Coronary artery (tissue), 2 donors: ENCODE data around the gene ANO9.
"Not testable (repeated sequence)": the region's sequence is repeated elsewhere in the genome, so short reads cannot be mapped to it uniquely, and the experiment has no call there.

Source experiments
- DNase-seq: peaks from one replicate; pipeline ENCODE4 v3.0.0-alpha.2; 2017; ENCODE audit warnings: low spot score
- H3K27ac ChIP-seq, 2 donors: fragments of 200-600 bp; sonication (generic); one replicate each; pipeline ENCODE4 v1.5.1; 2016 to 2019
- H3K4me3 ChIP-seq: fragments of 200-600 bp; sonication (generic); 2 replicates; pipeline ENCODE4 v1.5.1; 2016; ENCODE audit warnings: mild to moderate bottlenecking, moderate library complexity
- TF ChIP-seq, protein P1 (sequence below): fragments of 200-600 bp; sonication (generic); IDR thresholded peaks from one replicate; pipeline ENCODE4 v1.5.1; 2019; ENCODE audit warnings: antibody characterized with exemption

ANO9 gene

GRCh38 chr11:432501-433100 is 9.2 kb downstream of the ANO9 start:
- Histone ChIP-seq H3K27ac (no peak overlapping the region), H3K4me3 (no peak overlapping the region)
- DNase-seq = no peak
- TF ChIP-seq, protein P1, sequence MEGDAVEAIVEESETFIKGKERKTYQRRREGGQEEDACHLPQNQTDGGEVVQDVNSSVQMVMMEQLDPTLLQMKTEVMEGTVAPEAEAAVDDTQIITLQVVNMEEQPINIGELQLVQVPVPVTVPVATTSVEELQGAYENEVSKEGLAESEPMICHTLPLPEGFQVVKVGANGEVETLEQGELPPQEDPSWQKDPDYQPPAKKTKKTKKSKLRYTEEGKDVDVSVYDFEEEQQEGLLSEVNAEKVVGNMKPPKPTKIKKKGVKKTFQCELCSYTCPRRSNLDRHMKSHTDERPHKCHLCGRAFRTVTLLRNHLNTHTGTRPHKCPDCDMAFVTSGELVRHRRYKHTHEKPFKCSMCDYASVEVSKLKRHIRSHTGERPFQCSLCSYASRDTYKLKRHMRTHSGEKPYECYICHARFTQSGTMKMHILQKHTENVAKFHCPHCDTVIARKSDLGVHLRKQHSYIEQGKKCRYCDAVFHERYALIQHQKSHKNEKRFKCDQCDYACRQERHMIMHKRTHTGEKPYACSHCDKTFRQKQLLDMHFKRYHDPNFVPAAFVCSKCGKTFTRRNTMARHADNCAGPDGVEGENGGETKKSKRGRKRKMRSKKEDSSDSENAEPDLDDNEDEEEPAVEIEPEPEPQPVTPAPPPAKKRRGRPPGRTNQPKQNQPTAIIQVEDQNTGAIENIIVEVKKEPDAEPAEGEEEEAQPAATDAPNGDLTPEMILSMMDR = no peak

DNA sequence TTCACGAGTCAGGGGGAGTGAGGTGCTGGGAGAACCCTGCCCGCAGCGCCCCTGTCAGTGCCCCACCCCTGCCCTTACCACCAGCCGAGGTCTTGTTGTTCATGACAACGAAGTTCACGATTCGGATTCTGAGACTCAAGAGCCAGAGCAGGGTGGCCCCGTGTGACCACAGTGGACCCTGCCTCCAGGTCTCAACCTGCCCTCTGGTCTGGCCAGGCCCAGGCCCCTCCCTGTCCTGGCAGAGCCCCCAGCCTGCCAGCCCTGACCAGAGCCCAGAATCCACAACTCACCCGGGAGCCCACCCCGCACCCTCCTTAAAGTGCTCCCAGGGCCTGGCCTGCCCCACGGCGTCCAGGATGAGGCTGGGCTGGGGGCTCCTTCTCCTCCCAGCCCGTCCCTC is 9.9 kb downstream of the ANO9 start:
- H3K4me3 ChIP-seq = no peak overlapping the region
- TF ChIP-seq, protein P1 = no peak
- DNase-seq = no peak
- no peak overlapping the region for H3K27ac ChIP-seq

DNA sequence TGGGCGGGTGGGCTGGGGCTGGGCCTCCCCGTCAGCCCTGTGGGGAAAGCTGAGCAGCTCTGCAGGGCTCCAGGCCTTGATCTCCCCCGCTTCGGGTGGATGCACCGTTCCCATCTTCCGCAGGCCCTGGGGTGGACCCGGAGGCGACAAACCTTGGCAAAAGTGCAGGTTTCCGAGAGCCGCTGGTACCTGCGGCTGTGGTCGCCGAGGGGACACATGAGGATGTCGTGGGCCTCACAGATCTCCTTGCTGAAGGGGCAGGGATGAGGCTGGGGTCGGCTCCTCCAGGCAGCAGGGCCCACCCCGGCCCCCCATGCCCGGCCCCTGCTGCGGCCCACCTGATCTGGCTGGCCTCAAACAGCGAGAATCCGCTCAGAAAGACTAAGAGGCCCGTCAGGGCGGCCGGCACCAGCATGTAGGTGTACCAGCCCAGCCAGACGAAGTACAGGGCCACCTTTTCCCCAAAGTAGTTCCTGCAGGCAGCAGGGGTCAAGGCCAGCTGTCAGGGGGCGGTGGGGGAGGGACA is 11.8 kb downstream of the ANO9 start:
- no peak for DNase-seq
- Histone ChIP-seq H3K27ac (no peak overlapping the region), H3K4me3 (no peak overlapping the region)
- TF ChIP-seq, protein P1 = no peak

GRCh38 chr11:429391-429790 is 12.4 kb downstream of the ANO9 start:
- TF ChIP-seq, protein P1 = no peak
- H3K4me3 ChIP-seq = no peak overlapping the region
- no peak overlapping the region for H3K27ac ChIP-seq
- no peak for DNase-seq

GRCh38 chr11:428295-428694 is 13.5 kb downstream of the ANO9 start:
- no peak for DNase-seq
- TF ChIP-seq, protein P1 = no peak
- Histone ChIP-seq H3K27ac (no peak overlapping the region), H3K4me3 (no peak overlapping the region)

DNA sequence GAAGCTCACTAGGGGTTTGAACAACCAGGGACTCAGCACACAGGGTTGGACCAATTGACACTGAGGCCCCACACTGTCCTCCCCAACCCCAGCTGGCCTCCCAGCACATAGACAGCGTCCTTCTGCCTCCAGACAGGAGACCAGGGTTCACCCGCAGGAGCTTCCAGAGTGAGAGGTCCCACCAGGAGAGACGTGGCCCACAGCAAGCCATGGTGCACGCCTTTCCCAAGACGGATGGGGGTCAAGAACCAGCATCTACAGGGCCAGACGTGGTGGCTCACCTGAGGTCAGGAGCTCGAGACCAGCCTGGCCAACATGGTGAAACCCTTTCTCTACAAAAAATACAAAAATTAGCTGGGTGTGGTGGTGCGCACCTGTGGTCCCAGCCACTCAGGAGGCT is 15.0 kb downstream of the ANO9 start:
- no peak overlapping the region for H3K4me3 ChIP-seq
- DNase-seq = no peak
- H3K27ac ChIP-seq = no peak overlapping the region
- TF ChIP-seq, protein P1 = no peak

DNA sequence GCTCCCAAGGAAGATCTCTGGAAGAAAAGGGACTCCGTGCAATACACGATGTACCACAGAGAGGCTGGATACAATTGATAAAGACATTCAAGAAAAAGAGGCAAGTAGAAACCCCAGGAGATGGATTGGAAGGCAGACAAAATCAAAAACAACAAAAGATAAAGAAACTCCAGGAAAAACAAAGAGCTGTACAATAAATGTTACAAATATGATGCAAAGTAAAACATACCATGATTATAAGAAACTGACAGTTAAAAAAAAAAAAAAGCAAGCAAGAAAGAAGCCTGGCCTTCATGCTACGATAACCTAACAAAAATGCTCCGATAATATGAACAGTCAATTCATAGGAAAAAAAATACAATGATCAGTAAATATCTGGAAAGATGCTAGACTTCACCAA is 16.5 kb downstream of the ANO9 start:
- TF ChIP-seq, protein P1 = no peak
- Histone ChIP-seq H3K4me3 (no peak overlapping the region), H3K27ac (no peak overlapping the region)
- DNase-seq = no peak

DNA sequence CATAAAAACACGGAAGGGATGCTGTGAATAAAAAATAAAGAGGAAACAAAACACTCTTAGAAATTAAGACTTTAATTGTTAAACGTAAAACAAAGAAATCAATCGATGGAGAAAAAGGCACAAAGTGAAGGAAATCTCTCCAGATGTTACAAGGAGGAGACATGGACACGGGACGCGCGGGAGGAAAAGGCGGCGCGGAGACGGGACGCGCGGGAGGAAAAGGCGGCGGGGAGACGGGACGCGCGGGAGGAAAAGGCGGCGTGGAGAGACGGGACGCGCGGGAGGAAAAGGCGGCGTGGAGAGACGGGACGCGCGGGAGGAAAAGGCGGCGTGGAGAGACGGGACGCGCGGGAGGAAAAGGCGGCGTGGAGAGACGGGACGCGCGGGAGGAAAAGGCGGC is 17.0 kb downstream of the ANO9 start:
- not testable (repeated sequence) for H3K4me3 ChIP-seq, DNase-seq

More for the DNA sequence above, 17.0 kb downstream of the ANO9 start:
- H3K27ac ChIP-seq = not testable (repeated sequence)
